HG03108 (cell line): Measurements from ENCODE around the gene MRPL32.

Experiments used
- ATAC-seq: cut with Tn5 transposase; IDR thresholded peaks from one replicate; pipeline ENCODE4 v1.9.1; 2021; ENCODE audit warnings: moderate library complexity; ENCODE audit not compliant: unreplicated experiment

Gene MRPL32

GRCh38 chr7:42964293-42964692 is 32.1 kb downstream of the MRPL32 start:
- no peak for ATAC-seq

- ATAC-seq: no peak
These were observed 33.0 kb downstream of the MRPL32 start for GRCh38 chr7:42964849-42965805.

DNA sequence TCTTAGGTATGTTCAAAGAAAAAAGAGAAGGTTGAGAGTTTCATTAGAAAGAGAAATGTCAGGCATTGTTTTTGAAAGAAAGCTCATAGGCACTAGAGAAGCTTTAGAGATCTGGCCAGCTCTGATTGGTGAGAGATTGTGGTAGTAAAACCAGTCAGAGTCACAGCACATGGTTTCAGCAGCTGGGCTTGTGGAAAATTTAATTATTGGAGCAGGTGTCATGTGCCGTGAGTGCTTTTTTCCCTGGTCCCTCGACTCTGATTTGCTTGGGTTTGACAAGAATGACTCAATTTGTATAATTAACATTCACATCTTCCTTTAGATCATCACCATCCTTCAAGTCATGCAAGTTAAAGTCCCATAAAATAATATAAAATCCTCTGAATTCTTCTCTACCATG is 35.2 kb downstream of the MRPL32 start:
- no peak for ATAC-seq

DNA sequence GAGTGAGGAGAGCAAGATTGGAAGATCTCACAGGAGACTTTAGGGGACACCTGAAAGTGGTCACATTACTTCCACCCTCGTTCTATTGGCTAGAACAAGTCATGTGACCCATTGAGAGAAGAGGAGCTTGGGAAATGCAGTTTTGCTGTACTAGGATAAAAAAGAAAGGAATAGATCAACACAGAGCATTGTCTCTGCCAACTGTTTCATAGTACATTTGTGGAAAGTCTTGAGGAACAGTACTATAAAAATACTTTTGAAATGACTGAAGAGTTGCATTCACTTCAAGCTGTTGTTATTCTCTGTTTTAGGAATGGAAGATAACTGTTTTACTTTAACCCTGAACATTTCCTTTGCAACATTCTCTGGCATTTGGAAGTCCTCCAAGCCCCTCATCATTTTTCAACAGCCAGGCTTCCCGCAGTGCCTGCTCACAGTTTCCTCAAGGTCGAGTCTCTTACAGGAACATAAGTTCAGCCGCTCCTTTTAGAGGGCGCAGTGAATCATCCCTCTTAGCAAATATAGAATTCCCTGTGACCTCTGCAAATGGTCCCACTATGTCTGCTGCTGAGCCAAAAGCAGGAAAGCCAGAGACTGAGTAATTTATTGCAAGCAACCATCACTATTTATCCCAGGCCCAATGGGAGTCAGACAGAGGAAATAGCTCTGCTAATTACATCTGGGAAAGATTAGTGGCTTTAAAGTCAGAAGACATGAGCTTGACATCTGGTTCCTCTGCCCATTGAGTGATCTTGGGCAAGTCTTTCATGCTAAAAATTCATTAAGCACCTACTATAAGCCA is 40.7 kb downstream of the MRPL32 start:
- ATAC-seq: no peak

- no peak for ATAC-seq
These were observed 44.2 kb downstream of the MRPL32 start for GRCh38 chr7:42976371-42976770.

- no peak for ATAC-seq
These were observed 46.3 kb downstream of the MRPL32 start for GRCh38 chr7:42978496-42978895.

GRCh38 chr7:42980084-42980483 is 47.9 kb downstream of the MRPL32 start:
- ATAC-seq: no peak

- no peak for ATAC-seq
These were observed 48.3 kb downstream of the MRPL32 start for GRCh38 chr7:42980514-42980913.

DNA sequence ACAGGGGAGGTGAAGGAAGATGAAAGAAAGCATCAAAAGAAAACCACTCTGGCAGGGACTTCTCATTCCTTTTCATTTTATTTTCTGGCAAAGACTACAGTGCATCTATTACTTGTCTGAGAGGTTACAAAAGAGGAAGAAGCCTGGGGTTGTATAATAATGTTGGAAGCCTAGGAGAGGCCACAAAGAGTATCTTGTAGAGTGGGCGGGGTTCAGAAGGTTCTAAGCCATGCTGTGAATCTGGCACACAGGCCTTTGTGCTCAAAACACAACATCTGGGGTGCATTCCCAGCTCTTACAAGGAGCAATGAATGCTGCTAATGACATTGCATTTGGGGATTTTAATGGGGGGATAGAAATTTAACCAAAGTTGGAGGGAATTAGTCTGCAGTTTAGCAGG is 49.4 kb downstream of the MRPL32 start:
- no peak for ATAC-seq

- ATAC-seq: no peak
These were observed 50.5 kb downstream of the MRPL32 start for GRCh38 chr7:42982604-42983115.

DNA sequence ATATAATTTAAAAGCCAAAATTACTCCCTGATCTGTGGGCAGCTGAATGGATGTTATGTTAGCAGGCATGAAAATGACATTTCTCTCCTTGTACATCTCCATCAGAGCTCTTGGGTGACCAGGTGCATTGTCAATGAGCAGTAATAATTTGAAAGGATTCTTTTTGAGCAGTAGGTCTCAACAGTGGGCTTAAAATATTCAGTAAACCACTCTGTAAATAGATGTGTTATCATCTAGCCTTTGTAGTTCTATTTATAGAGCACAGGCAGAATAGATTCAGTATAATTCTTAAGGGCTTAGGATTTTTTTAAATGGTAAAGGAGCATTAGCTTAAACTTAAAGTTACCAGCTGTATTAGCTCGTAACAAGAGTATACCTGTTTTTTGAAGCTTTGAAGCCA is 52.0 kb downstream of the MRPL32 start:
- ATAC-seq: no peak

GRCh38 chr7:42986213-42986612 is 54.0 kb downstream of the MRPL32 start:
- no peak for ATAC-seq

- ATAC-seq: no peak
These were observed 54.6 kb downstream of the MRPL32 start for GRCh38 chr7:42986781-42987248.
